ENCODE measurements around the gene GLIPR1.

GRCh38 chr12:75487308-75487707, 6.8 kb downstream of the GLIPR1 start:
- TF ChIP-seq, protein P1, sequence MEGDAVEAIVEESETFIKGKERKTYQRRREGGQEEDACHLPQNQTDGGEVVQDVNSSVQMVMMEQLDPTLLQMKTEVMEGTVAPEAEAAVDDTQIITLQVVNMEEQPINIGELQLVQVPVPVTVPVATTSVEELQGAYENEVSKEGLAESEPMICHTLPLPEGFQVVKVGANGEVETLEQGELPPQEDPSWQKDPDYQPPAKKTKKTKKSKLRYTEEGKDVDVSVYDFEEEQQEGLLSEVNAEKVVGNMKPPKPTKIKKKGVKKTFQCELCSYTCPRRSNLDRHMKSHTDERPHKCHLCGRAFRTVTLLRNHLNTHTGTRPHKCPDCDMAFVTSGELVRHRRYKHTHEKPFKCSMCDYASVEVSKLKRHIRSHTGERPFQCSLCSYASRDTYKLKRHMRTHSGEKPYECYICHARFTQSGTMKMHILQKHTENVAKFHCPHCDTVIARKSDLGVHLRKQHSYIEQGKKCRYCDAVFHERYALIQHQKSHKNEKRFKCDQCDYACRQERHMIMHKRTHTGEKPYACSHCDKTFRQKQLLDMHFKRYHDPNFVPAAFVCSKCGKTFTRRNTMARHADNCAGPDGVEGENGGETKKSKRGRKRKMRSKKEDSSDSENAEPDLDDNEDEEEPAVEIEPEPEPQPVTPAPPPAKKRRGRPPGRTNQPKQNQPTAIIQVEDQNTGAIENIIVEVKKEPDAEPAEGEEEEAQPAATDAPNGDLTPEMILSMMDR (IDR thresholded peaks at IDR 0.05): no peak
- no peak for TF ChIP-seq POLR2A (IDR thresholded peaks at IDR 0.05)
